ENCODE measurements around the gene KLHL13.

GRCh38 chrX:117959045-117959444 is 157.6 kb downstream of the KLHL13 start:
- TF ChIP-seq CTCF (IDR thresholded peaks at IDR 0.05) (no peak), ZFX (IDR thresholded peaks at IDR 0.05; ENCODE audit: borderline replicate concordance) (no peak)
